ENCODE measurements around the gene SLC16A9.
"Not testable (repeated sequence)": the region's sequence is repeated elsewhere in the genome, so short reads cannot be mapped to it uniquely, and the experiment has no call there.

Gene SLC16A9

GRCh38 chr10:59709395-59710125 is at the start of gene SLC16A9:
Gene SLC16A9, minus strand, starts transcription at chr10:59709850. Its CDS starts 25,559 bp downstream, at chr10:59684291.
- DNase-seq, result no peak

- no peak for DNase-seq
Measured at GRCh38 chr10:59757966-59758365, 48.3 kb upstream of the SLC16A9 start.

GRCh38 chr10:59754951-59755350 is 45.3 kb upstream of the SLC16A9 start:
- DNase-seq, result no peak

GRCh38 chr10:59753267-59753666 is 43.6 kb upstream of the SLC16A9 start, which contains the start of gene MRLN:
Gene MRLN, minus strand, starts transcription at chr10:59753455.
- no peak for DNase-seq

GRCh38 chr10:59752278-59752940 is 42.8 kb upstream of the SLC16A9 start:
- DNase-seq, result no peak

GRCh38 chr10:59750155-59750945 is 40.7 kb upstream of the SLC16A9 start:
- DNase-seq, result no peak

GRCh38 chr10:59748834-59749233 is 39.2 kb upstream of the SLC16A9 start:
- no peak for DNase-seq

GRCh38 chr10:59745163-59745650 is 35.6 kb upstream of the SLC16A9 start:
- DNase-seq, result no peak

GRCh38 chr10:59744762-59745161 is 35.1 kb upstream of the SLC16A9 start:
- not testable (repeated sequence) for DNase-seq

GRCh38 chr10:59744156-59744555 is 34.5 kb upstream of the SLC16A9 start:
- not testable (repeated sequence) for DNase-seq

- no peak for DNase-seq
Measured at GRCh38 chr10:59741583-59741982, 31.9 kb upstream of the SLC16A9 start.

- DNase-seq, result no peak
Measured at GRCh38 chr10:59741048-59741447, 31.4 kb upstream of the SLC16A9 start.

GRCh38 chr10:59736749-59737148 is 27.1 kb upstream of the SLC16A9 start:
- DNase-seq, result no peak

- DNase-seq, result no peak
Measured at GRCh38 chr10:59735296-59735695, 25.6 kb upstream of the SLC16A9 start.

GRCh38 chr10:59734014-59734462 is 24.4 kb upstream of the SLC16A9 start:
- no peak for DNase-seq

- DNase-seq, result not testable (repeated sequence)
Measured at GRCh38 chr10:59733321-59734013, 23.8 kb upstream of the SLC16A9 start.

- DNase-seq, result not testable (repeated sequence)
Measured at GRCh38 chr10:59732849-59733248, 23.2 kb upstream of the SLC16A9 start.

GRCh38 chr10:59729167-59729566 is 19.5 kb upstream of the SLC16A9 start:
- not testable (repeated sequence) for DNase-seq

- no peak for DNase-seq
Measured at GRCh38 chr10:59724098-59724938, 14.7 kb upstream of the SLC16A9 start.

- no peak for DNase-seq
Measured at GRCh38 chr10:59720377-59720776, 10.7 kb upstream of the SLC16A9 start.

GRCh38 chr10:59719374-59719773 is 9.7 kb upstream of the SLC16A9 start:
- DNase-seq, result no peak

- no peak for DNase-seq
Measured at GRCh38 chr10:59718257-59718656, 8.6 kb upstream of the SLC16A9 start.
